TTC549 (cell line): ENCODE results near the gene CDHR3.
"Not testable (repeated sequence)": the region's sequence is repeated elsewhere in the genome, so short reads cannot be mapped to it uniquely, and the experiment has no call there.

Source experiments
- FAIRE-seq: peaks from 2 replicates; lab custom pipeline; 2012; peaks lifted over from hg19 to GRCh38; lab: Jason Lieb, UNC

Gene CDHR3, protein sequence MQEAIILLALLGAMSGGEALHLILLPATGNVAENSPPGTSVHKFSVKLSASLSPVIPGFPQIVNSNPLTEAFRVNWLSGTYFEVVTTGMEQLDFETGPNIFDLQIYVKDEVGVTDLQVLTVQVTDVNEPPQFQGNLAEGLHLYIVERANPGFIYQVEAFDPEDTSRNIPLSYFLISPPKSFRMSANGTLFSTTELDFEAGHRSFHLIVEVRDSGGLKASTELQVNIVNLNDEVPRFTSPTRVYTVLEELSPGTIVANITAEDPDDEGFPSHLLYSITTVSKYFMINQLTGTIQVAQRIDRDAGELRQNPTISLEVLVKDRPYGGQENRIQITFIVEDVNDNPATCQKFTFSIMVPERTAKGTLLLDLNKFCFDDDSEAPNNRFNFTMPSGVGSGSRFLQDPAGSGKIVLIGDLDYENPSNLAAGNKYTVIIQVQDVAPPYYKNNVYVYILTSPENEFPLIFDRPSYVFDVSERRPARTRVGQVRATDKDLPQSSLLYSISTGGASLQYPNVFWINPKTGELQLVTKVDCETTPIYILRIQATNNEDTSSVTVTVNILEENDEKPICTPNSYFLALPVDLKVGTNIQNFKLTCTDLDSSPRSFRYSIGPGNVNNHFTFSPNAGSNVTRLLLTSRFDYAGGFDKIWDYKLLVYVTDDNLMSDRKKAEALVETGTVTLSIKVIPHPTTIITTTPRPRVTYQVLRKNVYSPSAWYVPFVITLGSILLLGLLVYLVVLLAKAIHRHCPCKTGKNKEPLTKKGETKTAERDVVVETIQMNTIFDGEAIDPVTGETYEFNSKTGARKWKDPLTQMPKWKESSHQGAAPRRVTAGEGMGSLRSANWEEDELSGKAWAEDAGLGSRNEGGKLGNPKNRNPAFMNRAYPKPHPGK

DNA sequence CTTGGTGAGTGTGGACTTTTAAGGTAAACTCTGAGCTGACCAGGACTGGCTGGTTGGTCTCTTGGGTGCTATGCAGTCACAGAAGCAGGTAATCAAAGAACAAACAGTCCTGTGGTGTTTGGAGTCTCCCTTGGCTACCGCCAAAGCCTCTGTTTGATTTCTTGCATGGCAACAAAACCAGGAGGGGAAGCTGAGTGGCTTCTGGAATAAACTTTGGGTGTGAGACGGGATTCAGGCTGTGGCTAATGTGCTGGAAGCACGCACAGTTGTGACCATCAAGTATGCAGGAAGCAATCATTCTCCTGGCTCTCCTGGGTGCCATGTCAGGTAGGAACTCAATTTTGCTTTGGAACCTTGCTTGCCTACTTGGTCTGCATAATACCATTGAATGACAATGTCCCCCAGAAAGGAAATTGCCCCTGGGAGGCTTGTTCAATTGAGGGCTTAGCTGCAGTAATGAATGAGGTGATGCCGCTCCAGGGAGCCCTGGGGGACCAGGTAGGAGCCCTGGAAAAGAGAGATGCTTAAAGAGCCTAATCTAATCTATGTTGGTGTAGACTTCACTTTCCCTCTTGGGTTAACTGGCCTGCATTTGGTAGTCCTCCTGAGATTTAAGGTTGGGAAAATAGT is at the start of gene CDHR3:
CDHR3 (plus strand) TSS at position 227 of the 630 bp plus-strand sequence; CDS start at position 282, 55 bp downstream.
- no peak for FAIRE-seq

DNA sequence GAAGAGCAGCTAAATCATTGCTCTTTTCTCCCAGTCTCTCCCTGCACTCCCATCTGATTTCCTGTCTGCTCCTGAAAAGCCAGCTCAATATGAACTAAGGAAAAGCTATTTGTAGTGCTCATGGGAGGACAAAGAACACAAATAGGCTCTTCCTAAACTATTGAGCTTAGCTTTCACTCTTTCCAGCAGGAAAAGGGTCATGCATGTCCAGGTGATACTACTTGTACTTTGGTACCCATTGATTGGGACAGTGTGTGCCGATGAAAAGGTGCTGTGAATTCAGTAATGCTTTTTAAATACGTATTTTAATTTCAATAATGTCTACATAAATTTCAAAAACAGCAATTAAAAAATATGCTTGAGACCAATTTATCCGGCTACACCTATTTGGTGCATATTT is 49.1 kb upstream of the CDHR3 start:
- no peak for FAIRE-seq

DNA sequence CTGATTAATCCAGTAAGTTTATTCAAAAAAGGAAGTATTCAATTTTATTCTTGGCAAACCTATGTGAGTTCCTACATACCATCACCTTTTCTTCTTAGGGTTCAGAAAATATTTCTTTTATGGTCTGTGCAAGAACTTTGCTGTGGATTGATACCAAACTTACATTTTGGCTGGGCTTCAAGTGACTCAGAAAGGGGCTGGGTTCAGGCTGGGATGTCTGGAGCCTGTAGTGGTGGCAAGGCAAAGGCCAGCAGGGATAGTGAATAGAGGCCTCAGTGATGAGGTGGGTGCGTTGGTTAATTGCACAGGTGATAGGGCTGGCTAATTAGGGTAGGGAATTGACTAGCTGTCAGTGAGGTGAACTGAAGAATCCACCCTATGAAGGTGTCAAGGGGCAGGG is 46.5 kb upstream of the CDHR3 start:
- no peak for FAIRE-seq

DNA sequence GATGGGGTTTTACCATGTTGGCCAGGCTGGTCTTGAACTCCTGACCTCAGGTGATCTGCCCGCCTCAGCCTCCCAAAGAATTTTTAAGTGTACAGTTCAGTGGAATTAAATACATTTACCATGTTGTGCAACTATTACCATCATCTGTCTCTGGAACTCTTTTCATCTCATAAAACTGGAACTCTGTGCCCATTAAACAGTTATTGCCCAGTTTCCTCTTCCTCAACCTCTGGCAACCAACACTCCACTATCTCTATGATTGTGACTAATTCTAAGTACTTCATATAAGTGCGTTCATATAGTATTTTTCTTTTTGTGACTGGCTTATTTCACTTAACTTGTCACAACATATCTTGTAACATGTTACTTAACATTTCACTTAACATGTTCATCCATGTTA is 45.4 kb upstream of the CDHR3 start:
- FAIRE-seq: no peak

DNA sequence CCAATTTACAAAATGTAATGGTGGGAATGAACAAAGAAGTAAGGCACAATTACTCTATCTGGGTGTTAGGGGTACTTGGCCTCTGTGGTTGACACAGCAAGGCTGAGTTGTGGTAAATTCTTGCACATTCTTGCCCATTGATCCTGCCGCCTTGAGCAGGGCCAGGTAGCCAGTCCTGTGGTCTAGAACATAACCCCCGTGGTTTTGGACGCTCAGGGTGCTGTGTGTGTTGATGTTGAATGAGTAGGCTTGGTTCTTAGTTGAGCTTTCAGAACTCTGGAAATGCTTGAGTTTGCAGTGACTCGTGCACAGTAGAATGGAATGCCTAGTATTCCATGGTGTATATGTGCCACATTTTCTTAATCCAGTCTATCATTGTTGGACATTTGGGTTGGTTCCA is 42.3 kb upstream of the CDHR3 start:
- no peak for FAIRE-seq

DNA sequence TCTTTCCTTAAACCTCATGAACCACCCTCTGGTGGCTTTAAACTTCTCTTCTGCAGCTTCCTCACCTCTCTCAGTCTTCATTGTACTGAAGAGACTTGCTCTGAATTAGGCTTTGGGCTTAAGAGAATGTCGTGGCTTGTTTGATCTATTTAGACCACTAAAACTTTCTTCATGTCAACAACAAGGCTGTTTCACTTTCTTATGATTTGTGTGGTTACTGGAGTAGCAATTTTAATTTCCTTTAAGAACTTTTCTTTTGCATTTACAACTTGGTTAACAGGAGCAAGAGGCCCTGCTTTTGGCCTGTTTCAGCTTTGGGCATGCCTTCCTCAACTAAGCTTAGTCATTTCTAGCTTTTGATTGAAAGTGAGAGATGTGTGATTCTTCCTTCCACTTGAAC is 38.1 kb upstream of the CDHR3 start:
- FAIRE-seq: no peak

DNA sequence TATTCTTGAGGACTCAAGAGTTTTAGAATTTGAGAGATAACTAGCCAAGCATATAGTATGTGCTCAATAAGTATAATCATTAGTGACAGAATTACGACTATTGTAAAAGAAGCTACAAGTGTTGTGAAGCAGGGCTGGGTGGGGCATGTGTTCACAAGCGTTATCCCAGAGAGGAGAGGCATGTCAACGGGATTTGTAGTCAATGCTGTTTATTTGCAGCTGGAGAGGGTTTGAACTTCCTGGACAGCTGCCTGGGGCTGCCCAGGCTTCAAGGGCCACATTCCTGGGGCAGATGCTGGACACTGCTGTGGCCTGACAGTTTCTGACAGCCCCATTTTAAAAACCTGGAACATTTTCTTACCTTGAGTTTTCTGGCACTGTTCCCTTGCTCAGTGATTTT is 36.9 kb upstream of the CDHR3 start:
- FAIRE-seq: no peak

DNA sequence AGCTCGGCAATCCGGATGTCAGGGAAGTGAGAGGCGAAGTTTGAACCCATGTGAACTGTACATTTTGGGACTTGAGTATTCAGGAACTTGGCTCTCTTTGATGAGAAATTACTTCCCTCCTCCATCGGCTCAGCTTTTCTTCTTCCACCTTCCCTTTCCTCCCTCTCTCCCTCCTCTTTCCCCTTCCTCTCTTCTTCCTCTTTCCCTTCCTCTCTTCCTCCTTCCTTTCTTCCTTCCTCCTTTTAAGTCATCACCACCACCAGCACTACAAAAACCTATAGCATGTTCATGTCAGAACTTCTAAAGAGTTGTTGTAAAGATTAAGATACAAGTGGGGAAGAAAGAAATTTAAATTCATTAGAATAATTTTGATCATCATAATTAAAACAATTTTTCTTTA is 31.9 kb upstream of the CDHR3 start:
- no peak for FAIRE-seq

DNA sequence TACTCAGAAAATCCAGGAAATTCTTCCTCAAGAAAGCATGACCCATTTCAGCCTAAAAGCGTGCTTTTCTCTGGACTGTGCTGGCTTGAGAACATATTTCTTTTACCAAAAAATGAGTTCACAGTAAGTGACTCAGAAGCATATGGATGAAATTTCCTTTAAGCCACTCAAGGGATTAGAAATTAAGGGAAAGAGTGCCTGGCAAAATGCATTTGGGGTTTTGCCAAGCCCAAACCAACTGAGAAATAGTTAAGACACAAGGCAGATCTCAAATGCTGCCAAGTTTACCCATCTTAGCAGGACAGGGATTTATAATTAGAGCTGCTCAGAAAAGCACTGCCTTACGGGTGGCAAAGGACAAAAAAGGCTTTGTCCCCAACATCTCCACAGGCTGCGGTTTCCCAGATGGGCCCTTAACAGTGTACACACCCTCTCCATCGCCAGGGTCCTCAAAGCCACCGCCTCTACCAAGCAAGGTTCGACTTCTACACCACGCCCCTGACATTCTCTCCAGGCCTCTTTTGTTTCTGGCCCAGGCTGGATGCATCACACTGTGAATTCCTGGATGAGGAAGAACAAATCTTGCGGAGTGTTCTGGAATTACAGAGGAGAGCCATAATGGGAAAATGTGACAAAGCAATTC is 30.1 kb upstream of the CDHR3 start:
- no peak for FAIRE-seq

DNA sequence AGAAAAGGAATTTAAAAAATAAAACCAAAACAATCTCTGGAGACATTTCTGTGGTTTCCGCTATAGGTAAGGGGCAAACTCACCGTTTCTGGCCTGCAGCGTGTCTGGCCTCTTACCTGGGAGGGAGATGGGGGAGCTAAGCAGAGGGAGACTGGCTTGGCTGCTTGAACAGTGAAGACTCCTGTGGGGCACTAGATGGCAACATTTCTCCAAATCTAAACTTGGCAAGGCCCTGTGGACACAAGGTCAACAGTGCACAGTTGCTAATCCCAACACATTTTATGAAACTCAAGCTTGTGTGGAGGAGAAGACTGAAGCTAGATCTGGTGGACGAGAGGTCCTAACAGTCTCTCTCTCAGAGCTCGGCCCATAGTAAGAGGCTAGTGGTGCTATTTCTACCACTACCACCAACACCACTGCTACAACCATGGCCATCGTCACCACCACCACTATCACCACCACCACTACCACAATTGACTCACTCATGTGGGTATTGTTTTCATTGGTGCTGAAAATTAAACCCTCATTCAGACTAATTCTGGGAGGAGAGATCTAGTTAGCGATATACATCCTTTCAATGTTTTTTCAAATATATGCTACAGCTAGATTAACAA is 28.4 kb upstream of the CDHR3 start:
- no peak for FAIRE-seq

DNA sequence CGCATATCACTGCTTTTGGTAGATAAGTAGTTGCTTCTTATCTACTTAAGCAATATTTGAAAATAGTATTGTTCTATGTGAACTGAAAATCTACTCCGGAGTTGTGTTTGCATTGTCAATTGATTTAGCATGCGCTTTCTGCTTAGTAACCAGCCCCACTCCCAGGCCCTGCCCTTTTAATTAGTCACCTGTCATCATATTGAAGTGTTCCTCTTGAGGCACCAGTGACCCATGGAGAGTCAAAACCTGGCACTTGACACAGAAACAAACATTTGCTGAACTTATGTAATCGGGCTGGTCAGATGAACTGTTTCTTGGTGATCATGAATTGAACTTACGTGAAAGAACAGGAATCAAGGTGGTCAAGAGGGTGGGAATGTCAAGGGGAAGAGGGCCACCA is 27.8 kb upstream of the CDHR3 start:
- FAIRE-seq: no peak

DNA sequence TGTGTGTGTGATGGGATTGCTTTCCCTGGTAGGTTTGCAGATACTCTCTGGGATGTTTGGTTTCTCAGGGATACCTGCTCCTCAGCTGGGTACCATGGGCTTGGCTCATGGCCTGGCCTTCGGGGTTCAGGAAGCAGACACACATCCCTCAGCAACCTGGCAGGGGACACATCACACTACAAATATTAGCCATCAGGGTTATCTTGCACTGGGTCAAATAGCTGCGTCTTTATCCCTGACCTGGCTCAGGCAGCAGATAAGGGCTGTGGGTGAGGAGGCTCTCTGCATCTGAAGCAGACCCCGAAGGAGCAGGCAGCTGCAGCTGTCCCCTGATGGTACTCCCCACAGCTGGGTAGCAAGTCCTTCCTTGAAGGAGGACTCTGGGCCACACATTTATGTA is 25.7 kb upstream of the CDHR3 start:
- no peak for FAIRE-seq

DNA sequence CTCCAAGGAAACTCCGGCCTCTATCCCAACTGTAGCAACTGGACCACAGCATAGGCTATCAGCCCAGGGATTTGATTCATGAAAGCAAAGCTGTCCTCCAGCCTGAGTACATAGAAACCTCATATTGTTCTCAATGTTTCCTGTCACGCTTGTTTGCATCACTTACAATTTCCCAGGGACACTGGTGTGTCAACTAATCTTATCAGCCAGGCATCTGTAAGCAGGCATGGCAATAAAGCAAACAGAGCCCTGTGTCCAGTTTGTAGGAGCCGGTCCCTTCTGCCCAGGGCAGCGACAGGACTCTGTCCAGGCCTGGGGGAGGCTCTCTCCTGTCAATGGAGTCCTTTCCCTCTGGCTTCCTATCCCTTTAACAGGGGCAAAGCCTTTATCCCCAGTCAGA is 23.0 kb upstream of the CDHR3 start:
- no peak for FAIRE-seq

DNA sequence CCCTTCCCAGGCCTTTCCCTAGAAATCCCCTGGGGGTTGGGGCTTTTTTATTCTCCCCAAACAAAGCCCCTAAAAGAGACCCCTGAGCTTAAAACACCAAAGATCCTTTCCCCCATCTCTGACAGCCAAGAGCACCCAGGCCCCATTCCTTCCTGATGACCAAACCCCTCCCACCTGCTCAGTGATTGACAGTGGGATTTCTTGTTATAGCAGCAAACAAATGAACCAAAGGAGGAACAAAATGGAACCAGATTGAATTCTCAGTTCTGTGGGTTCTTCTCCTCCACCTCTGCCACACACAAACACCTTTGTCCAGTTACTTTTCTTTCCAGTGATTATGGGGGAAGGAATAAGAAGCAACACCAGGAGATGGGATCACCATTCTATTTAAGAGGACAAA is 21.5 kb upstream of the CDHR3 start:
- no peak for FAIRE-seq

DNA sequence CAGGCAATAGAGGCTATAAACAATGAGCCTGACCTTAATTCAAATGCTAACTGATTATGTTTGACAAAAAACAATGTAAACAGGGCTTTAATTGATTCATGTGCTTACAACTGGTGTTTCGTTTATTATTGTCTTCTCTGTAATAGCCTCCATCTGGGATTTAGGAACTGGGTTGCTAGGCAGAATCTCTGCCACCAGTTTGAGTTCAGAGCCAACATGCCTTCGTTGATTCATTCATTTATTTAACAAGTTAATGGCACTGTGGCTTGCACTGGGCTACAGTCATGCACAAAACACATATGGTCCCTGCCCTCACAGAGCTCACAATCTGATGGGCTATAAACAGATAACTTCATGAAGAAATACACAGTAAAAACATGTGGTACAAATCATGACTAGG is 19.6 kb upstream of the CDHR3 start:
- FAIRE-seq: no peak

DNA sequence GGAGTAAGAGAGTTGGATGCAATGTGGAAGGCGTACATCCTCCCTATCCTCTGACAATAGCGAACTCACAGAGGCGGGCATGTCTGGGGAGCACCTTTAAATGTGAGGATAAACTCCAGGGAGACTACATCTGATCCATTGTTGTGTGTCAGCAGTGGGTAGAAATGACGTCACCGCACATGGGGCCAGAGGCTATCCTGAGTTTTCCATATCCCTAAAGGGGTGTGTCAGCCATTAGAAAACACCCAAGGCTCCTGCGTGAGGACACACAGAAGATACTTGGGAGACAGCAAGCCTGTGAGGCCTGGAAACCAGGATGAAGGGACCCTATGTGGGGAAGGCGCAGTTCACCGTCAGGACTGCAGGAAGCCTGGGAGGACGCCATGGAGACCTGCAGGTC is 17.2 kb upstream of the CDHR3 start:
- no peak for FAIRE-seq

DNA sequence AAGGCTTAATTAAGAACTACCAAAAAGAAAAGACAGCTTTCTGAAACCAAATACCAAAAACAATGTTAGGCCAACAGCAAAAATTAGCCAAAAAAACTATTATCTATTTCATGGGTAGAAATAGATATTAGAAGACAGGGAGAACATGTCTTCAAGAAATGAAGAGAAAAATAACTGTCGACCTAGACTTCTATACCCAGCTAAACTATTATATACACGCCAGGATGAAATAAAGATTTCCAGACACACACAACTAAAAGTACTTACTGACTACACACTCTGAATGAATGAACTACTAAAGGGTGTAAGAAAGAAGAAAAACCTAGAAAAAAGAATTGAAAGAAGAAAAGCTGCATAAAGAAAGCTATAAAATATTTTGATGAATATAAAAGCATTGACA is 11.5 kb upstream of the CDHR3 start:
- no peak for FAIRE-seq

DNA sequence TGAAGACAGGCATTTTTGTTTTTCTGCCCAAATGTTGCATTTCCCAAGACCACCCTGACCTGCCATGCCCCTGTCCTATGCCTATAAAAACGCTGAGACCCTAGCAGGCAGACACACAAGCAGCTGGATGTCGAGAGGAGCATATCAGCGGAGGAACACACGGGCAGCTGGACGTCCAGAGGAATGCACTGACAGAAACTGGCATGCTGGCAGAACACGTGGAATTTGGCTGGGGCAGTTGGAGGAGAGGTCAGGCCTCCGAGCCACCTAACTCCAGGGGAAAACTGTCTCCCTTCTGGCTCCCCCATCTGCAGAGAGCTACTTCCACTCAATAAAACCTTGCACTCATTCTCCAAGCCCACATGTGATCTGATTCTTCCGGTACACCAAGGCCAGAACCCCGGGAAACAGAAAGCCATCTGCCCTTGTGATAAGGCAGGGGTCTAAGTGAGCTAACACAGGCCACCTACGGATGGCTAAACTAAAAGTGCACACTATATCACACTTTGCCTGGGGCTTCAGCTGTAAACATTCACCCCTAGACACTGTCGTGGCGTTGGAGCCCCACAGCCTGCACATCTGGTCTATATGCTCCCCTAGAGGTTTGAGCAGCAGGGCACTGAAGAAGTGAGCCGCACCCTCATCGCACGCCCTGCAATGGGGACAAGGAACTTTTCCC is 10.0 kb upstream of the CDHR3 start:
- no peak for FAIRE-seq

DNA sequence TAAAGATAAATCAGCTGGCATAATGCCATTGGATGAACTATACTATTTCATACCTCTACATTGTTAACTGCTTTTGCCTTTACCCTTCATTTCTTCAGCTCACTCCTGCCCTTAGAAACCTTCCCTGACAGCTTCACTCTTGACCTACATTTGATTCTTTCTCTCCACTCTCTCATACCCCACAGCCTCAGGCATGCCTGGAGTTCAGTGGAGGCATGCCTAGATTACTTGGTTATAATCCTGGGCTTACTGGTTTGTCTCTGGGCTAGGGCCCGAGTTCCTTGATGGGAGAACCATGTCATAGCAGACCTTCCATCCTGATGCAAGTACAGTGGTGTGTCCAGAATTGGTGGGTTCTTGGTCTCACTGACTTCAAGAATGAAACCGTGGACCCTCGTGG is 8.4 kb upstream of the CDHR3 start:
- FAIRE-seq: no peak

DNA sequence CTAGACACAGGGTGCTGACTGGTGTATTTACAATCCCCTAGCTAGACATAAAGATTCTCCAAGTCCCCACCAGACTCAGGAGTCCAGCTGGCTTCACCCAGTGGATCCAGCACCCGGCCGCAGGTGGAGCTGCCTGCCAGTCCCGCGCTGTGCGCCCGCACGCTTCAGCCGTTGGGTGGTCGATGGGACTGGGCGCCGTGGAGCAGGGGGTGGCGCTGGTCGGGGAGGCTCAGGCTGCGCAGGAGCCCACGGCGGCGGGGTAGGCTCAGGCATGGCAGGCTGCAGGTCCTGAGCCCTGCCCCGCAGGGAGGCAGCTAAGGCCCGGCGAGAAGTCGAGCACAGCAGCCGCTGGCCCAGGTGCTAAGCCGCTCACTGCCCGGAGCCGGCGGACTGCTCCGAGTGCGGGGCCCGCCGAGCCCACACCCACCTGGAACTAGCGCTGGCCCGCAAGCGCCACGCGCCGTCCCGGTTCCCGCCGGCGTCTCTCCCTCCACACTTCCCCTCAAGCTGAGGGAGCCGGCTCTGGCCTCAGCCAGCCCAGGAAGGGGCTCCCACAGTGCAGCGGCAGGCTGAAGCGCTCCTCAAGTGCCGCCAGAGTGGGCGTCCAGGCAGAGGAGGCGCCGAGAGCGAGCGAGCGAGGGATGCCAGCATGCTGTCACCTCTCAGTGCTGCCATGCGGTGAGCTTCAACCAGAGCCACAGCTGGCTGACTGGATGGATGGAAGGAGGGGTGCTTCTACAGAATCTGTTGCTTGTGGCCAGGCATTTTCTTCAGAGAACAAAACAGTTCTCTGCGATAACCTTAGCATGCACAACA is 7.2 kb upstream of the CDHR3 start:
- FAIRE-seq: not testable (repeated sequence)

DNA sequence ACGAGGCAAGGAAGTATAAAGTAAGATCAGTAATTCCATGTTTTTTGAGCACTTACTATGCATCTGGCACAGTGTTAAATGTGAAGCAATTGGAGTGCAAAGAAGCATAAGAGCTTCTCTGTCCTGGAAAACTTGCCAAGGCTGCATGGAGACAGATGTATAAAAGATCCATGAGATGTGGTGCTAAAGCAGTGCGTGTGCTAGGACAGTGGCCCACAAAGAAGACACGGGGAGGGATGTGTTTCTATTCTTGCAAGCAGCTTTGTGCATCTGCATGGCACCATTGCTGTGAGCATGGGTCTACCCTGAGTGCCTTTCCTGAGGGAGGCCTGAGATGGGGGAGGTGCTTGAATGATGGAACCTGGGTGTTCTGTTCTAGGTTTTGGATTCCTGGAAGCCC is 5.1 kb upstream of the CDHR3 start:
- no peak for FAIRE-seq
